Measurements from ENCODE around the gene KCNIP1. TPM values are rescaled to one million over a fixed set of nuclear protein-coding genes. Genes with fewer than 3 reads are reported as not detected.
A peak's percentile ranks its signal among the peaks of the same experiment; 100 is the strongest.

KCNIP1 gene
- total and polyA plus RNA-seq, 8 donors = 0.35 to 4.9 (median 2.5) TPM

GRCh38 chr5:170584003-170584402, 80.2 kb downstream of the KCNIP1 start:
- Histone ChIP-seq H3K36me3 (no peaks in the 10 kb centered on the region), H3K9me3 (no peaks in the 10 kb centered on the region), H3K4me3 (no peak overlapping the region), H3K27ac (no peak overlapping the region), H3K27me3 (peaks cover 0 to 8% of the 10 kb centered on the region in 2 donors), H3K4me1 (no peaks in the 10 kb centered on the region)
- DNase-seq = no peak
- intact Hi-C loops (cut with DNase I) = no loop called here
- TF ChIP-seq CTCF (IDR thresholded peaks at IDR 0.05) = no peak
- ATAC-seq = no peak

- no peak for ATAC-seq
- DNase-seq = no peak
- Histone ChIP-seq H3K36me3 (no peaks in the 10 kb centered on the region), H3K4me1 (no peaks in the 10 kb centered on the region), H3K27ac (no peak overlapping the region), H3K4me3 (no peak overlapping the region), H3K9me3 (no peaks in the 10 kb centered on the region), H3K27me3 (peaks cover 0 to 8% of the 10 kb centered on the region in 2 donors)
- intact Hi-C loops (cut with DNase I) = no loop called here
- TF ChIP-seq CTCF (IDR thresholded peaks at IDR 0.05) = no peak
Measured at GRCh38 chr5:170584450-170585058, 80.7 kb downstream of the KCNIP1 start.

GRCh38 chr5:170585273-170585948, 81.6 kb downstream of the KCNIP1 start:
- intact Hi-C loops (cut with DNase I) = no loop called here
- peak; percentile 32 for ATAC-seq
- Histone ChIP-seq H3K36me3 (no peaks in the 10 kb centered on the region), H3K4me1 (no peaks in the 10 kb centered on the region), H3K9me3 (no peaks in the 10 kb centered on the region), H3K27ac (no peak overlapping the region), H3K27me3 (peaks cover 0 to 8% of the 10 kb centered on the region in 2 donors), H3K4me3 (no peak overlapping the region)
- TF ChIP-seq CTCF (IDR thresholded peaks at IDR 0.05) = no peak
- no peak for DNase-seq

DNA sequence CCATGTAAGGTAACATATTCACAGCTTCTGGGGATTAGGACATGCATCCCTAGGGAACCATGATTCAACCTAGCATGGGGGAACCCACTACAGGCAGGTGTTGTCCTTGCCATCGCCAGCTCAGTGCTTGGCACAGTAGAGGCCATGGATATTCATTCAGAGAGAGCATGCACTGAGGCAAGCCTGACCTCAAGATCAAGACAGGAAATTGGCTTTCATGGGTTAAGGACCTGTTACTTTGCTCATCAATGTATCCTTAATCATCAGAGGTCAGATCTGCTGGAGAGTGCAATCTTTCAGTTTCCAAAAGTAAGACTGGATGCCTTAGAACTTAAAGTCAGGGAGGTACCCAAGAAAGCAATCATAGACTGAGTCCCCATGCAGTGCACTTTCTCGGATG, 84.0 kb downstream of the KCNIP1 start:
- TF ChIP-seq CTCF (IDR thresholded peaks at IDR 0.05) = no peak
- ATAC-seq (no peak), DNase-seq (no peak)
- Histone ChIP-seq H3K9me3 (no peaks in the 10 kb centered on the region), H3K27me3 (peaks cover 0 to 8% of the 10 kb centered on the region in 2 donors), H3K4me1 (no peaks in the 10 kb centered on the region), H3K4me3 (no peak overlapping the region), H3K27ac (no peak overlapping the region), H3K36me3 (no peaks in the 10 kb centered on the region)
- intact Hi-C loops (cut with DNase I) = no loop called here

DNA sequence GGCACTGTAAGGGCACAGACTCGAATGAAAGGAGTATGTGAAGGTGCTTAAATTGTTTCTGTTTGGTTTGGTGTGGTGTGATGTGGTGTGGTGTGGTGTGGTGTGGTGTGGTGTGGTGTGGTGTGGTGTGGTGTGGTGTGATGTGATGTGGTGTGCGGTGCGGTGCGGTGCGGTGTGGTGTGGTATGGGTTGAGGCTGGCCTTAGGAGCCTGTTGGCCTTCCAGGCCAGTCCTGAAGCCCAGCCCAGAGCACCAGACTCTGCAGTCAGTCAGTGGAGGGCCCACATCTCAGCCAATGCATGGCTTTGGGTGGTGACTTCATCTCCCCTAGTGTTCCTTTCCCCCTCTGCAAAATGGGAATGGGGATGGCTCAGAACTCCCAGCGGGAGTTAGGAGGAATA, 85.8 kb downstream of the KCNIP1 start:
- TF ChIP-seq CTCF (IDR thresholded peaks at IDR 0.05) = no peak
- DNase-seq (no peak), ATAC-seq (no peak)
- Histone ChIP-seq H3K27ac (no peak overlapping the region), H3K27me3 (no peaks in the 10 kb centered on the region), H3K4me1 (no peaks in the 10 kb centered on the region), H3K4me3 (no peak overlapping the region), H3K36me3 (no peaks in the 10 kb centered on the region), H3K9me3 (no peaks in the 10 kb centered on the region)
- intact Hi-C loops (cut with DNase I) = no loop called here

Data from left lung (tissue), 10 donors.